Measurements from ENCODE around the gene EEF1A2.

EEF1A2 gene

DNA sequence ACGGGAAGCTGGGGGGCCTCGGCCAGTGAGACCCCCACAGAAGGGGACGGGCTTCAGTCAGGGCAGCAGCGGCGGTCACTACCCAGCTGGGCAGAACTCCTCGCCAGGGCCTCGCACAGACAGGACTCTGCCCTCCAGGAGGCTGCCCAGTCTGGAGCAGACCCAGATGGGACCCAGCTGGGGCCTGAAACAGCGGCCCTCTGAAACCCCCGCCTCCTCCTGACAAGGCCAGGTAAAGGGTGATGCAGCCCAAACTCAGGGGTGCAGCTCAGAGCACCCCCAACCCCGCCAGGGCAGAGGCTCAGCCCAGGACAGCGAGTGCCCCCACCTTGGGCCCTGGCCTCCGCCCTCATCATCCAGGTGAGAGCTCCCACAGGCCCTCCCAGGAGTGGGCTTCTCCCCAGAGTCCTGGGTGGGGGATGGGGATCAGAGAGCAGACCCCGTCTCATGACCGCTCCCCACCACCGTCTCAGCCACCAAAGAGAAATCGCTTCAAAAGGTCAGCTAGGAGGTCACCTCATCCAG lies 2.2 kb downstream of the EEF1A2 start:
- H3K36me3 ChIP-seq (ENCODE audit: insufficient read depth, low read length), result no peaks in the 10 kb centered on the region
- H3K27ac ChIP-seq, result no peak overlapping the region
- H3K4me3 ChIP-seq, result no peak overlapping the region
- no peak overlapping the region for H3K9ac ChIP-seq (ENCODE audit: insufficient read length)
- no peaks in the 10 kb centered on the region for H3K9me3 ChIP-seq (ENCODE audit: low read depth, low read length)
- TF ChIP-seq POLR2AphosphoS5 (IDR thresholded peaks at IDR 0.05; ENCODE audit: borderline replicate concordance, low read depth, low read length) (no peak), FOXP2 (optimal IDR thresholded peaks at IDR 0.05; ENCODE audit: control extremely low read depth, extremely low read length, insufficient read depth) (no peak), EZH2 (IDR thresholded peaks at IDR 0.05) (no peak)
- DNase-seq (ENCODE audit: low read depth, low spot score), result no peak

GRCh38 chr20:63495741-63496595 lies 2.9 kb downstream of the EEF1A2 start:
- H3K9me3 ChIP-seq (ENCODE audit: low read depth, low read length), result no peaks in the 10 kb centered on the region
- H3K36me3 ChIP-seq (ENCODE audit: insufficient read depth, low read length), result no peaks in the 10 kb centered on the region
- H3K27ac ChIP-seq, result no peak overlapping the region
- no peak for TF ChIP-seq FOXP2 (optimal IDR thresholded peaks at IDR 0.05; ENCODE audit: control extremely low read depth, extremely low read length, insufficient read depth)
- no peak for TF ChIP-seq EZH2 (IDR thresholded peaks at IDR 0.05)
- no peak for TF ChIP-seq POLR2AphosphoS5 (IDR thresholded peaks at IDR 0.05; ENCODE audit: borderline replicate concordance, low read depth, low read length)
- DNase-seq (ENCODE audit: low read depth, low spot score), result no peak
- H3K4me3 ChIP-seq, result no peak overlapping the region
- no peak overlapping the region for H3K9ac ChIP-seq (ENCODE audit: insufficient read length)

- Histone ChIP-seq H3K9me3 (ENCODE audit: low read depth, low read length) (no peaks in the 10 kb centered on the region), H3K9ac (ENCODE audit: insufficient read length) (no peak overlapping the region), H3K36me3 (ENCODE audit: insufficient read depth, low read length) (no peaks in the 10 kb centered on the region), H3K27ac (no peak overlapping the region), H3K4me3 (no peak overlapping the region)
- no peak for TF ChIP-seq POLR2AphosphoS5 (IDR thresholded peaks at IDR 0.05; ENCODE audit: borderline replicate concordance, low read depth, low read length)
- no peak for DNase-seq (ENCODE audit: low read depth, low spot score)
Measured at GRCh38 chr20:63495167-63495720, 3.6 kb downstream of the EEF1A2 start.

DNA sequence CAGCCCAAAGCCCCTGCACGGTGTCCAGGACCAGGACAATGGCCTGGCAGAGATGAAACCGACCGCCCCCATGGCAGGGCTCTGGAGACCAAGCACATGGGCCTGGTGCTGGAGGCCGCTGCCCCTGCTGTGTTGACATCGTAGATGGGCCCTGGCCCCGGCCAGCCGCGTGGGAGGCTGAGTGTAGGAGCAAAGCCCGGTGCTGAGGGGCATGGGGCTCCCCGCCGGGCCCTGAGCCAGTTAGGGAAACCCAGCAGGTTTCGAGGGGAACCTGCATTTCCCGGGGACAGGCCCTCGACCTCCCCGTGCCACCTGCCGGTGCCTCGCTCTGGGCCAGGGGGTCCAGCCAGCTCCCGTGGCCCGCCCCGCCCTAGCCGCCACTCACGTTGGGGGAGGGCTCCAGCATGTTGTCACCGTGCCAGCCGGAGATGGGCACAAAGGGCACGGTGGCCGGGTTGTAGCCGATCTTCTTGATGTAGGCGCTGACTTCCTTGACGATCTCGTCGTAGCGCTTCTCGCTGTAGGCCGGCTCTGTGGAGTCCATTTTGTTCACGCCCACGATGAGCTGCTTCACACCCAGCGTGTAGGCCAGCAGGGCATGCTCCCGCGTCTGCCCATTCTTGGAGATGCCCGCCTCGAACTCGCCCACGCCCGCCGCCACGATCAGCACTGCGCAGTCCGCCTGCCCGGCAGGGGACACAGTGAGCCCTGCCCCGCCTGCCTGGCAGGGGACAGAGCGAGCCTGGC lies 4.3 kb downstream of the EEF1A2 start:
- no peaks in the 10 kb centered on the region for H3K9me3 ChIP-seq (ENCODE audit: low read depth, low read length)
- H3K36me3 ChIP-seq (ENCODE audit: insufficient read depth, low read length), result no peaks in the 10 kb centered on the region
- H3K27ac ChIP-seq, result no peak overlapping the region
- no peak for DNase-seq (ENCODE audit: low read depth, low spot score)
- TF ChIP-seq POLR2AphosphoS5 (IDR thresholded peaks at IDR 0.05; ENCODE audit: borderline replicate concordance, low read depth, low read length), result no peak
- TF ChIP-seq EZH2 (IDR thresholded peaks at IDR 0.05), result no peak
- TF ChIP-seq FOXP2 (optimal IDR thresholded peaks at IDR 0.05; ENCODE audit: control extremely low read depth, extremely low read length, insufficient read depth), result no peak
- H3K4me3 ChIP-seq, result no peak overlapping the region
- H3K9ac ChIP-seq (ENCODE audit: insufficient read length), result no peak overlapping the region

DNA sequence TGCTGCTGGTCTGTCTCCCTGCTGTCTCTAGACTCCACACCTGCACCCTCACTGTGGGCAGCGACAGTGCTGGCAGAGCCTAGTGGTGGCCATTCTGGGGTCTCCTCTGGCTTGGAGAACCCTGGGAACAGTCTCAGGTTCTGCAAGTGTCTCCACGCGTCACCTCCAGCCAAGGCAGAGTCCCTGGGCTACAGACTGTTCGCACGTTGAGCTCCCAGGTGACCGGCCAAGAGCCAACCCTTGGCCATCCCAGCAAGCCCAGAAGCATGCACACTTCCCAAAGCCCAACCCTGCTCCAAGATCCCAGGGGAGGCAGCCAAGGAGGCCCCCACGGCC lies 4.8 kb downstream of the EEF1A2 start:
- Histone ChIP-seq H3K36me3 (ENCODE audit: insufficient read depth, low read length) (no peaks in the 10 kb centered on the region), H3K9me3 (ENCODE audit: low read depth, low read length) (no peaks in the 10 kb centered on the region), H3K27ac (no peak overlapping the region), H3K9ac (ENCODE audit: insufficient read length) (no peak overlapping the region), H3K4me3 (no peak overlapping the region)
- TF ChIP-seq POLR2AphosphoS5 (IDR thresholded peaks at IDR 0.05; ENCODE audit: borderline replicate concordance, low read depth, low read length), result no peak
- no peak for TF ChIP-seq FOXP2 (optimal IDR thresholded peaks at IDR 0.05; ENCODE audit: control extremely low read depth, extremely low read length, insufficient read depth)
- TF ChIP-seq EZH2 (IDR thresholded peaks at IDR 0.05), result no peak
- no peak for DNase-seq (ENCODE audit: low read depth, low spot score)

GRCh38 chr20:63493563-63494020 lies 5.3 kb downstream of the EEF1A2 start:
- TF ChIP-seq EZH2 (IDR thresholded peaks at IDR 0.05) (no peak), POLR2AphosphoS5 (IDR thresholded peaks at IDR 0.05; ENCODE audit: borderline replicate concordance, low read depth, low read length) (no peak), FOXP2 (optimal IDR thresholded peaks at IDR 0.05; ENCODE audit: control extremely low read depth, extremely low read length, insufficient read depth) (no peak)
- no peak for DNase-seq (ENCODE audit: low read depth, low spot score)
- H3K36me3 ChIP-seq (ENCODE audit: insufficient read depth, low read length), result no peaks in the 10 kb centered on the region

DNA sequence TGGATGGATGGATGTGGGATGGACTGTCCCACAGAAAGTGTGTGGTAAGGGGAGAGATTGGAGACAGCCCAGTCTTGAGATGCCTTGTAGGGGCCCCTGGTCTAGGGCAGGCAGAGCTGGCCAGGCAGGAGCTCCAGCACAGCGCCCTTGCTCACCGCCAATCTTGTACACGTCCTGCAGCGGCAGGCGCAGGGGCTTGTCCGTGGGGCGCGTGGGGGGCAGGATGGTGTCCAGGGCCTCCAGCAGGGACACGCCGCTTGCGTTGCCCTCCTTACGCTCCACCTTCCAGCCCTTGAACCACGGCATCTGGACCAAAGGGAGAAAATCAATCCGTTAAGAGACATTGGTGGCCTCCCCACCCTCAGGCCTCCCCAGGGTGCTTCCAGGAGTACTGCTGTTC lies 5.9 kb downstream of the EEF1A2 start:
- DNase-seq (ENCODE audit: low read depth, low spot score), result no peak
- Histone ChIP-seq H3K9ac (ENCODE audit: insufficient read length) (no peak overlapping the region), H3K9me3 (ENCODE audit: low read depth, low read length) (no peaks in the 10 kb centered on the region), H3K27ac (no peak overlapping the region), H3K36me3 (ENCODE audit: insufficient read depth, low read length) (no peaks in the 10 kb centered on the region), H3K4me3 (no peak overlapping the region)
- no peak for TF ChIP-seq FOXP2 (optimal IDR thresholded peaks at IDR 0.05; ENCODE audit: control extremely low read depth, extremely low read length, insufficient read depth)
- no peak for TF ChIP-seq EZH2 (IDR thresholded peaks at IDR 0.05)
- no peak for TF ChIP-seq POLR2AphosphoS5 (IDR thresholded peaks at IDR 0.05; ENCODE audit: borderline replicate concordance, low read depth, low read length)

More at GRCh38 chr20:63493563-63494020, 5.3 kb downstream of the EEF1A2 start:
- Histone ChIP-seq H3K9me3 (ENCODE audit: low read depth, low read length) (no peaks in the 10 kb centered on the region), H3K4me3 (no peak overlapping the region), H3K27ac (no peak overlapping the region), H3K9ac (ENCODE audit: insufficient read length) (no peak overlapping the region)

DNA sequence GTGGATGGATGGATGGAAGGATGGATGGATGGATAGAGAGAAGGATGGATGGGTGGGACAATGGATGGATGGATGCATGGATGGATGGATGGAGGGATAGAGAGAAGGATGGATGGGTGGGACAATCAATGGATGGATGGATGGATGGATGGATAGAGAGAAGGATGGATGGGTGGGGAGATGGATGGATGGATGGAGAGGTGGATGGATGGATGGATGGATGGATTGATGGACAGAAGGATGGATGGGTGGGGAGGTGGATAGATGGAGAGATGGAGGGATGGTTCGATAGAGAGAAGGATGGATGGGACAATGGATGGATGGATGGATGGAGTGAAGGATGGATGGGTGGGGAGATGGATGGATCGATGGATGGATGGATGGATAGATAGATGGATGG lies 6.4 kb downstream of the EEF1A2 start:
- no peak for DNase-seq (ENCODE audit: low read depth, low spot score)
- TF ChIP-seq EZH2 (IDR thresholded peaks at IDR 0.05) (no peak), POLR2AphosphoS5 (IDR thresholded peaks at IDR 0.05; ENCODE audit: borderline replicate concordance, low read depth, low read length) (no peak), FOXP2 (optimal IDR thresholded peaks at IDR 0.05; ENCODE audit: control extremely low read depth, extremely low read length, insufficient read depth) (no peak)
- H3K4me3 ChIP-seq, result no peak overlapping the region
- no peaks in the 10 kb centered on the region for H3K9me3 ChIP-seq (ENCODE audit: low read depth, low read length)
- H3K27ac ChIP-seq, result no peak overlapping the region
- H3K36me3 ChIP-seq (ENCODE audit: insufficient read depth, low read length), result no peaks in the 10 kb centered on the region
- H3K9ac ChIP-seq (ENCODE audit: insufficient read length), result no peak overlapping the region

All from SK-N-MC (cell line).